NCI-H1105 (cell line): ENCODE data around the gene TMPRSS11A.

Source experiments
- DNase-seq: peaks from one replicate; lab custom pipeline; 2025; lab: John Stamatoyannopoulos, UW

TMPRSS11A gene

DNA sequence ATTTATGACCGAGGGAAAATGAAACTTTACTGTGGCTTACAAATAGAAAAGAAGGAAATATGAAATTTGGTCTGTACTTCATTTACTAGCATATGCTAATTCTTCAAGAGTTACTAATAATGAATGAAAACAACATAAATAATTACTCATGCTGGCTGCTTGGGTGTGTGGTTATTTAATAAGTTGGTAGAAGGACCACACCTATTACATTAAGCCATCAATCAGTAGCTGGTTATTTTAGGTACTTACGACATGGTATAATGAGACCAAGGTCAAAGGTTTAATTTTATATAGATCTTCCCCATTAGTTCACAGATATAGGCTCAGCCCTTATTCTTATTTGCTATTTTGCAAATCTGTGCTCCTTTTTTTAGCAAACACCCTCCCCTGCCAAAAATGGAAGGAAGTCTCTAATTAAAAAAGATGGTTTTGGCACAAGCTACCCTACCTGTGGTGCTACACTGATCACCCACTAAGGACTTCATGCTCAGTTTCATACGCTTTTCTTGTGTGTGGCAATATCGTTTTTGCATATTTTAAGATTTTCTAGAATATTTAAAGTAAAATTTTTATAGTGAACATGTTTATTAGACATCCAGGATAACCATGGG is 93.6 kb downstream of the TMPRSS11A start:
- DNase-seq = no peak

DNA sequence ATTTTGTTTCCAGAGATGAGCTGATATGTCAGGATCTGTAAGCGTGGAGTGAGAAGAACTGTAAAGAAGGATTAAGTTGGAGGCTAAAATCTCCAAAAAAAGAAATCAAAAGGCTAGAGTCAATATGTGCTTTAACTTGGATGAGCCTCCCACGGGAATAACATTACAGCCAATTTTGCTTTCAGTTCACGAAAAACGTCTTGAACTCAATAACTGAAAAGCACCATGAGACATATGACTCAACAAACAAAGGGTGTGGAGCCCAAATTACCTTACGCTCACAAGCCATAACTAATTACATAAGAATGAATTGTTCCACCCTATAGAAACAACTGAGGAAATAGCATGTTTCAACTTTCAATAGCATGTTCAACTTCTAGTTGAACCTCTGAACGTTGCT is 101.8 kb downstream of the TMPRSS11A start:
- DNase-seq = no peak
